ENCODE data around the gene SOBP.

The SOBP gene

GRCh38 chr6:107677399-107677798 is 187.5 kb downstream of the SOBP start:
- DNase-seq (ENCODE audit: low read depth in 4 of 4, low spot score in 1 of 4): no peak

DNA sequence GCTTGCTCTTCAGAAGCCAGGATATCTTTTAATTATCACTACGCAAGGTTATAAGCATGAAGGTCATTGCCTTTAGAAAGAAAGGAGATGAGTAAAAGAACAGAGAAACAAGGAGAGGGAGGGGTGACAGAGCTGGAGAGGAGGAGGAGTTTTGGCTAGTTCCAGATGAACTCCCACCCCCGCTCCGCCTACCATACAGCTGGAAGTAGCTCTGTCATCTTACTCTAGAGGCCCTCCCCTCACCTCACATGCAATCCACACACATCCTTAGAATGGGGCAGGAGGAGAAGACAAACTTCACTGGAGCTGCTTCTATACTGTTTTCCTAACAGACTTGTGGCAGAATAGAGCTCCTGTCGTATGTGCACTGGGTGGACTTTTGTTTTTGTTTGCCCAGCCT is 189.5 kb downstream of the SOBP start:
- DNase-seq (ENCODE audit: low read depth in 4 of 4, low spot score in 1 of 4): no peak

DNA sequence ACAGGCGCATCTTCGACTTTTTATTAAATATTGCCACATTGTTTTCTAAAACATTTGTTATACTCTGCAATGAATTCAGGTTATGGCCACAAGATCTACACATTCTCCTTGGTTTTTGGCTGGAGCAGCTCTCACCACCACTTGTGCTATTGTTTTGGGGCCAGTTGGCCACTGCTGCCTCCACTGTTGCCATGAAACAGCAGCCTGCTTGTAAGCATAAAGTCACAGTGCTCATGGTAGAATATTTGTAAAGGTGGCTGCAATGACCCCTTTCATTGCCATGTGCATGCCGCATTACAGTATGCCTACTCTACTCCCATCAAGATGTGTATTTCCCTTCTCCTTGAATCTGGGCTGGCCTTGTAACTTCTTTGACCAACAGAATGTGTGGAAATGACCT is 192.8 kb downstream of the SOBP start:
- no peak for DNase-seq (ENCODE audit: low read depth in 4 of 4, low spot score in 1 of 4)

DNA sequence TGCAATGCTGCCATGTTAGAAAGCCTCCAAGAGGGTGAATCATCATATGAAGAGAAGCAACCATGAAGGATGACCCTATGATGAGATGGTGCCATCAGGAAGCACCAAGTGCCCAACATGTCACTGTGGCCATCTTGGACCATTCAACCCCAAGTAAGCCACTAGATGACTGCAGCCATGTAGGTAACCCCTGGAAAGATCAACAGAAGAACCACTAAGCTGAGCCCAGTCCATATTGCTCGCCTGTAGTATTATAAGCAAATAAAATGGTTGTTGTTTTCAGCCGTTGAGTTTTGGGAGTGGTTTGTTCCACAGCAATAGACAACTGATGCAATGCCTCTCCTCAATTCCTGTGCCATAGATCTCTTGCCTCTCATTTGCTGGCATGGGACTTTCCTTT is 193.3 kb downstream of the SOBP start:
- DNase-seq (ENCODE audit: low read depth in 4 of 4, low spot score in 1 of 4): no peak

GRCh38 chr6:107684996-107685395 is 195.1 kb downstream of the SOBP start:
- DNase-seq (ENCODE audit: low read depth in 4 of 4, low spot score in 1 of 4): no peak

DNA sequence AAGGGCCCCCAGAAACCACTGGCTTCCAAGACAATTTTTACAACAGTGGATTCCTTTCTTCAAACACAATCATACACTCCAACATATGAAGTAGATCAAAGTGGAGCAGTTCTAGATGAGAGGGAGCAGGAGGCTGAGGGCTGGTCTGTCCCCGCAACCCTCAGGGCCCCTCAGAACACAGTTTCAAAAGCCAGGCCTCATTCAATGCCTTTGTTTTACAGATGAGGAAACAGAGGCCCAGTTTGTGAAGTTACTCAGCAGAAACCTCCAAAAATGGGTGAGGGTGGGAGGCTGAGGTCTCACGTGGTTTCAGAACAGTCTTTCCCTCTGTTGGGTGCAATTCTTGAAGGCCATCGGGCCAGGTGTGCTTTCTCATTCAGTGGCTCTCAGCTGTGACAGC is 199.3 kb downstream of the SOBP start:
- DNase-seq (ENCODE audit: low read depth in 4 of 4, low spot score in 1 of 4): no peak

GRCh38 chr6:107689951-107690642 is 200.2 kb downstream of the SOBP start:
- DNase-seq (ENCODE audit: low read depth in 4 of 4, low spot score in 1 of 4): no peak

DNA sequence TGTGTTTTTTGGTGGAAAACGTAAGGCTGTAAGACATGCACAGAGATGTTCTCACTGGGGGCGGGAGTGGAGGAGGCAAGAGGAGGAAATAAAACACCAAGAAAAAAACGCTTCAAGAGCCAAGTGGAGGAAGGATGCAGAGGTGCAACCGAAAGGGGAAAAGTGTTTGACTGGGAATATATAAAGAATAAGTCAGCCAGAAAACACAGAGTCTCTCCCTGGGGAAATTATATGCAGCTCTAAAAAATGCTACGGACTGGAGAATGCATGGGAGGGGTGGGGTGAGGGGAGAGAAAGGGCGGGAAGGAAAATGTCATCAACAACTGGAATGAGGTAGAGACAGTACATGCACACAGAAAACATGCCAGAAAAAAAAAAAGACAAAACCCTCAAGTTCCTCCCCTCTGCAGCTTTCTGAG is 200.7 kb downstream of the SOBP start:
- DNase-seq (ENCODE audit: low read depth in 4 of 4, low spot score in 1 of 4): no peak

- DNase-seq (ENCODE audit: low read depth in 4 of 4, low spot score in 1 of 4): no peak
Measured at GRCh38 chr6:107691062-107691751, 201.3 kb downstream of the SOBP start.

GRCh38 chr6:107692351-107692750 is 202.4 kb downstream of the SOBP start:
- DNase-seq (ENCODE audit: low read depth in 4 of 4, low spot score in 1 of 4): no peak

GRCh38 chr6:107695061-107695720 is 205.3 kb downstream of the SOBP start:
- DNase-seq (ENCODE audit: low read depth in 4 of 4, low spot score in 1 of 4): no peak

DNA sequence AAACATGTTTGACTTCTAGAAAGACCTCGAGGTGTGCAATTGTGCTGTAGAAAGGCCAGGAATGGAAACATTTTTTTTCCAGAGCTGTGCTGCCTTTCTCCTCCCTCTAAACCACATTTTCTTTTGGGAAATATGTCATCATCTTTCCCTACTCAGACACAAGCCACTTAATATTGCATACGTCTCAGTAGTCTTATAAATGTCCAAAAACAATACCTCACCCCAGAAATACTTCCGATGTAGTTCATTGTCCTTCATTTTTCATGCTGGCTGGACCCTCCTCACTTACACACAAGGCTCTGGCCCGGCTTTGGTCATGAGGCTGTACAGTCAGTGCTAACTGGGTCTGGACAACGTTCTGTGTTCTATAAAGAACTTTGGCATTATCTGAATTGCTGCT is 207.8 kb downstream of the SOBP start:
- no peak for DNase-seq (ENCODE audit: low read depth in 4 of 4, low spot score in 1 of 4)

GRCh38 chr6:107698146-107698545 is 208.2 kb downstream of the SOBP start:
- no peak for DNase-seq (ENCODE audit: low read depth in 4 of 4, low spot score in 1 of 4)

DNA sequence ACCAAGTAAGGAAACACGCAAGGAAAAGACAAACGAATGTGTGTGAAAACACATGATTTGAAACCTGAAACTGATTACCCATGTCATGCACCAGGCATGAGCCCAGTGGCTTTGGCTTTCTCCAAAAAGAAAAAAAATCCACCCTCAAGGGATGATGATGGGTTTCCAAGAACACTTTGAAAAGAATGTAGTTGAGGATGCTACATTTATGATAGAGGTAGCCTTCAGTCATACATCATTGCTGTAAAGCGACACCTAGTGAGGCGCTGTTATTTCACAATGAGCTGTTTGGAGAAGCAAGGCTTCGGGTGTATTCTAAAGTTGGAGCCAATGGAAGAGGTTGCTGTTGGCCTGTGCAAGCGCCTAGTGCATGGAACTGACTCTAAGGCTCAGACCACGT is 209.3 kb downstream of the SOBP start:
- DNase-seq (ENCODE audit: low read depth in 4 of 4, low spot score in 1 of 4): no peak

DNA sequence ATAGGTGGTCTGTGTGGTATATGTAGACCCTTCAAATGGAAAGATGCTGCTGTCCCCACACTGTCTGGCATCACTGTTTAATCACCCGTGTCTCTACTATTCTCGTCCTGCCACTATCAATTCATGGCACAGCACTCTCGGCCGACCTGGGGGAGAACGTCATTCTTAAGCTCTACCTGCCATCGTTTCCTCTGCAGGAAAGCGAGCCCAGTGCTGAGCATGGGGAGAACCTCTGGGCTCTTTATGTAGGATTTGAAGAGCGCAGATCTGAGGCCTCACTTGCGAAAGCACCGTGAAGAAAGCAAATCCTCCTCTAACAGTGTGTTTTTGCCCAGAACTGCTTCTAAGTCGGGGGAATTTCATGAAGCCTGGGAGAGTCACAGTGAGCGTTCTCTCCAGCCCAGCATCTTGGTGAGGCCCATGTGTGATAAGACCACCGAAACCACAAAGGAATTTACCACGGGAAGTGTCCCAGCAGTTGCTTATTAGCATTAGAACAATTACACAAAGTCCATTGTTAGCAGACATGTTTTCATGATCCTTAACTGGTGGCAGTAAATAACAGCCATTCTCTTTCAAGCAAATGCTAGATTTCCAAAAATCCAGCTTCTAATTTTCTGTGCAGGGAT is 209.9 kb downstream of the SOBP start:
- no peak for DNase-seq (ENCODE audit: low read depth in 4 of 4, low spot score in 1 of 4)

- DNase-seq (ENCODE audit: low read depth in 4 of 4, low spot score in 1 of 4): no peak
Measured at GRCh38 chr6:107703606-107704005, 213.7 kb downstream of the SOBP start.

DNA sequence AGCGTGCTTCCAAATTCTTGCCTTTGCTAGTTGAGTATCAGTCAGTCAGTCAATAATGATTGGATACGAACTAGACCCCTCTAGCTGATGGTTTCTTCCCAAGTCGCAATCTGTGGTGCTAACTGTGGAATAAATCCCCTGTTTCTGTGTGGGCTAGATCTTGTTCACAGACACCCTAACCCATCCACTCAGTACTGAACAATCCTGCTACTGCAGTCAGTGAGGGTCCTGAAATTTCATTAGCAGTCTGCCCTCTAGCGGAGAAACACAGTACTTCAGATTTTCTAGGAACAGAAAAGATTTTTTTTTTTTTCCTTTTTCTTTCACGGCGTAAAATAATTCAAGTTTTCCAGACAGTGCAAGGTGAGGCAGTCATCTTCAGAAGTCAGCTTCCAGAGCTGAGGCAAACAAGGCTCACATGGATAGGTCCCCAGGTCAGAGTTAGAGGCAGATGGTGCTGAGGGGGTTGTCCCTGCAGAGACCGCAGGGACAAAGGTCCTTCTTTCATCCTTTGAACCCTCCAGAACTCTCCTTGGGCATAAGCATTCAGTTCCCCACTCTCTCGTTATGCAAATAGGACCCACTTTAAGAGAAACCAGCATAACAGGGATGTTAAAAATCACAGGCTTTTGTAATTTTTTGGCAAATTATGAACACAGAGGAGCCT is 214.6 kb downstream of the SOBP start:
- DNase-seq (ENCODE audit: low read depth in 4 of 4, low spot score in 1 of 4): no peak

- no peak for DNase-seq (ENCODE audit: low read depth in 4 of 4, low spot score in 1 of 4)
Measured at GRCh38 chr6:107706516-107707115, 216.7 kb downstream of the SOBP start.

DNA sequence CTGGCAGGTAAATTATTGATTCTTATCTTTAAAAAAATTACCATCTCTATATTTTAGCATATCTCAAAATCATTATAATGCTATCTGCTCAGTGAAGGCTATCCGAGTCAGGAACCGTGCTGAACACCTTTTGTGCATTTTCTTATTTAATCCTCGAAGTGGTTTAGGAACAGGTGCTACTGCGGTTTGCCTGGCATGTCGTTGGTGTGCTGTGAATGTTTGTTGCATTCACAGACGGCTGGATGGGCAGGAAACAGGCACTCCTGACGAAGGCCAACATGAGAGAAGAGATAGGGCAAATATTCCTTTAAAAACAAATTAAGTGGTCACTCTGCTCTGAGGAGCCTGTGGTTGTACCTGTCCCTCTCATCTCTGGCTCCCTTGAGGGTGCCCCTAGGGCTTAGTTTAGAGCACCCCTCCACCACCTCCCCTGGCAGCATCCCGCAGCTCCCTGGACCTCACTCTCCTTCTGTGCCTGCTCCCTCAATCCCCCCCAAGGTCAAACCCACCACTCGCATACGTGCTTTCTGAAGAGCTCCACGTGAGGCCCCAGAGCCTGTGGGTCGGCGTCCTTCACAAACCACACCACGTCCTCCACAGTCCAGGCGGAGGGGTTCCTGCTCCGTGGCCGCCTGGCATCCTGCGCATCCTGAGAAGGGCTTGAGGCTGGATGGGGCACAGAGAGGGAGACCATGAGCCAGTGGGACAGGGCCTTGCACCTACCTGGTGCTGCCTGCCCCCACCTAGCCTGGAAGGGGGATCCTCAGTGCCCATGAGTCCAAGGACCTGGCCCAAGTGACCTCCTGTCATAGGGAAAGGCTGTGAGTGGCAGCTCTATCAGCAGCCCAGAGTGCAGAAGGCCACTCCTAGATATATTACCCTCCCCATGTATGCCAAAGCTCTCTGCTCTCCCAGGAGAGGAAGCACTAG is 217.7 kb downstream of the SOBP start:
- DNase-seq (ENCODE audit: low read depth in 4 of 4, low spot score in 1 of 4): no peak

DNA sequence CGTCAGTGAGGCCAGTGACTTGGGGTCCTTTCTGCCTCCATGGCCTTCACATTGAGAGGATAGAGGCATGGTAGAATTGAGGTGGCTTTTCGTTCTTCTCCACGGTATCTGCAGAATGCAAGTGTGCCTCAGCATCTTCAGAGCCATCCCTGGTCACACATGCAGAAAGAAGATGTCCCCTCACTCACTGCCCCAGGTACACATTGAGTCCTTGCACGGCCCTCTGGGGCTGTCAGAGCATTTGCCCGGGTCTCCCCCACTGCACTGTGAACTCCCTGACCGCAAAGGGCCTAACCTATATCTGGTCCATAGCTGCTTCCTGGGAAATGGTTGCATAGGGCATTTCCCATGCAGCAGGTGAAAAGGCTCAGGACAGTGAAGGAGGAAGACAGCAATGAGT is 218.5 kb downstream of the SOBP start:
- DNase-seq (ENCODE audit: low read depth in 4 of 4, low spot score in 1 of 4): no peak
